SK-N-SH (cell line): ENCODE data around the gene SLC12A5.

Source experiments
- CTCF ChIP-seq: fragments of 200-600 bp; sonication (generic); IDR thresholded peaks from 2 replicates; pipeline ENCODE4 v1.6.1; 2017; ENCODE audit warnings: antibody characterized with exemption, mild to moderate bottlenecking, moderate library complexity
- EP300 ChIP-seq, 2 experiments: IDR thresholded peaks; 2 replicates each; pipeline versions ENCODE4 v1.4.0 to v1.6.1; 2012; ENCODE audit warnings: borderline replicate concordance in 1 of 2, low read depth in 1 of 2, low read length in 1 of 2
- EZH2phosphoT487 ChIP-seq: fragments of 200-600 bp; sonication (generic); IDR thresholded peaks from 2 replicates; pipeline ENCODE4 v1.6.1; 2017; ENCODE audit warnings: low read depth, mixed run types, mild to moderate bottlenecking, antibody characterized with exemption, moderate library complexity, borderline replicate concordance
- FOXM1 ChIP-seq: IDR thresholded peaks from 2 replicates; pipeline ENCODE4 v1.4.0; 2012; ENCODE audit warnings: low read depth, mild to moderate bottlenecking
- NFIC ChIP-seq: IDR thresholded peaks from 2 replicates; pipeline ENCODE4 v1.4.0; 2012; ENCODE audit warnings: borderline replicate concordance
- RAD21 ChIP-seq: IDR thresholded peaks from 2 replicates; pipeline ENCODE4 v1.6.1; 2012; ENCODE audit warnings: mild to moderate bottlenecking, low read length
- RCOR1 ChIP-seq: fragments of 150-350 bp; IDR thresholded peaks from 2 replicates; pipeline ENCODE4 v1.6.1; 2017; ENCODE audit warnings: antibody characterized with exemption, low read length
- REST ChIP-seq: IDR thresholded peaks from 2 replicates; pipeline ENCODE4 v1.6.1; 2012; ENCODE audit warnings: mild to moderate bottlenecking, low read depth, low read length, moderate library complexity
- SIN3A ChIP-seq: IDR thresholded peaks from 2 replicates; pipeline ENCODE4 v1.6.1; 2012; ENCODE audit warnings: low read depth, mild to moderate bottlenecking, low read length, moderate library complexity, borderline replicate concordance
- TCF12 ChIP-seq: IDR thresholded peaks from 2 replicates; pipeline ENCODE4 v1.4.0; 2012
- USF2 ChIP-seq: fragments of 150-350 bp; IDR thresholded peaks from 2 replicates; pipeline ENCODE4 v1.6.1; 2017; ENCODE audit warnings: antibody characterized with exemption, low read length, low read depth, borderline replicate concordance
- YY1 ChIP-seq: IDR thresholded peaks from 2 replicates; pipeline ENCODE4 v1.4.0; 2012; ENCODE audit warnings: low read depth, mild to moderate bottlenecking
- ZBTB33 ChIP-seq: IDR thresholded peaks from 2 replicates; pipeline ENCODE4 v1.4.0; 2012; ENCODE audit warnings: low read depth, borderline replicate concordance

GRCh38 chr20:46035253-46035652, 6.2 kb downstream of the SLC12A5 start:
- TF ChIP-seq EZH2phosphoT487 (no peak), CTCF (no peak), YY1 (no peak), RCOR1 (no peak), RAD21 (no peak), EP300 (IDR thresholded peaks at IDR 0.05; ENCODE audit: borderline replicate concordance in 1 of 2, low read depth in 1 of 2, low read length in 1 of 2) (no peak), USF2 (no peak), TCF12 (no peak), REST (no peak), NFIC (no peak), SIN3A (no peak), ZBTB33 (no peak), FOXM1 (no peak)
